NCI-H1092 treated with DMSO at 0.1 percent for 48 hours (cell line): ENCODE measurements around the gene PAIP1.
"Not testable (repeated sequence)": the region's sequence is repeated elsewhere in the genome, so short reads cannot be mapped to it uniquely, and the experiment has no call there.

Experiments
- DNase-seq: peaks from one replicate; lab custom pipeline; 2025; lab: John Stamatoyannopoulos, UW

The PAIP1 gene

GRCh38 chr5:43515678-43516048, 41.2 kb downstream of the PAIP1 start:
- peak; percentile 40 for DNase-seq

- DNase-seq, result peak; percentile 97
These were observed 41.8 kb downstream of the PAIP1 start, which contains the start of gene C5orf34 for GRCh38 chr5:43514816-43515677. Gene C5orf34, minus strand, starts transcription at chr5:43515148. Its CDS starts 5,809 bp downstream, at chr5:43509339.

- no peak for DNase-seq
These were observed 42.4 kb downstream of the PAIP1 start for GRCh38 chr5:43514471-43514815.

- no peak for DNase-seq
These were observed 42.9 kb downstream of the PAIP1 start for GRCh38 chr5:43514025-43514424.

- not testable (repeated sequence) for DNase-seq
These were observed 45.8 kb downstream of the PAIP1 start for GRCh38 chr5:43511062-43511461.

GRCh38 chr5:43498581-43498980, 58.3 kb downstream of the PAIP1 start:
- DNase-seq, result no peak

GRCh38 chr5:43497311-43498104, 59.4 kb downstream of the PAIP1 start:
- no peak for DNase-seq

GRCh38 chr5:43491326-43491725, 65.6 kb downstream of the PAIP1 start:
- DNase-seq, result no peak

- DNase-seq, result no peak
These were observed 70.5 kb downstream of the PAIP1 start for GRCh38 chr5:43486353-43486752.

GRCh38 chr5:43485406-43485805, 71.5 kb downstream of the PAIP1 start:
- DNase-seq, result no peak

- peak; percentile 92 for DNase-seq
These were observed 72.6 kb downstream of the PAIP1 start for GRCh38 chr5:43484106-43484849.

GRCh38 chr5:43483298-43484105, 73.4 kb downstream of the PAIP1 start, which contains the start of gene TMEM267:
Gene TMEM267, minus strand, starts transcription at chr5:43483865. Its CDS starts 29,896 bp downstream, at chr5:43453969.
- peak; percentile 93 for DNase-seq

- peak; percentile 25 for DNase-seq
These were observed 74.2 kb downstream of the PAIP1 start for GRCh38 chr5:43482490-43483297.
